DND-41 (cell line): ENCODE measurements around the gene ARL13B.

Source experiments
- ATAC-seq: fragments of 200-7000 bp; cut with Tn5 transposase; 3 replicates; pipeline ENCODE4 v1.9.1; 2021; ENCODE audit warnings: low read depth; ENCODE audit not compliant: insufficient read depth
- DNase-seq: peaks from one replicate; pipeline ENCODE4 v3.0.0-alpha.2; 2020
- H2AFZ ChIP-seq: 2 replicates; pipeline ENCODE4 v1.6.0; 2012; ENCODE audit warnings: low read depth, low read length
- H3K27ac ChIP-seq: 2 replicates; pipeline ENCODE4 v1.5.1; 2012; ENCODE audit warnings: low read length, inconsistent platforms
- H3K27me3 ChIP-seq: fragments of 200-600 bp; sonication (generic); 2 replicates; pipeline ENCODE4 v1.6.0; 2012; ENCODE audit warnings: low read length, mild to moderate bottlenecking, inconsistent platforms; ENCODE audit not compliant: insufficient read depth, poor library complexity
- H3K36me3 ChIP-seq: 2 replicates; pipeline ENCODE4 v1.5.1; 2012; ENCODE audit warnings: low read length, inconsistent platforms; ENCODE audit not compliant: insufficient read depth
- H3K4me1 ChIP-seq: 2 replicates; pipeline ENCODE4 v1.5.1; 2012; ENCODE audit warnings: mild to moderate bottlenecking, low read length; ENCODE audit not compliant: insufficient read depth
- H3K4me2 ChIP-seq: 2 replicates; pipeline ENCODE4 v1.6.0; 2012; ENCODE audit warnings: mild to moderate bottlenecking, moderate library complexity, low read length, inconsistent platforms; ENCODE audit not compliant: insufficient read depth
- H3K4me3 ChIP-seq, 2 experiments: fragments of 200-600 bp in 1 of 2; shearing (Covaris generic) in 1 of 2; 2 replicates each; pipeline ENCODE4 v1.5.1; 2012 to 2016; ENCODE audit warnings: inconsistent platforms in 2 of 2, low read length in 2 of 2, mild to moderate bottlenecking in 2 of 2, low read depth in 1 of 2, moderate library complexity in 1 of 2
- H3K79me2 ChIP-seq: 2 replicates; pipeline ENCODE4 v1.6.0; 2012; ENCODE audit warnings: low read length, inconsistent platforms; ENCODE audit not compliant: insufficient read depth
- H3K9ac ChIP-seq: 2 replicates; pipeline ENCODE4 v1.6.0; 2012; ENCODE audit warnings: low read depth, mild to moderate bottlenecking, inconsistent platforms, low read length, moderate library complexity
- H3K9me3 ChIP-seq: 2 replicates; pipeline ENCODE4 v1.5.1; 2012; ENCODE audit warnings: low read length, moderate library complexity, mild to moderate bottlenecking, inconsistent platforms; ENCODE audit not compliant: insufficient read depth, severe bottlenecking
- H4K20me1 ChIP-seq: 2 replicates; pipeline ENCODE4 v1.6.0; 2012; ENCODE audit warnings: low read length; ENCODE audit not compliant: insufficient read depth
- CTCF ChIP-seq: IDR thresholded peaks from 2 replicates; pipeline ENCODE4 v1.5.1; 2012; ENCODE audit warnings: borderline replicate concordance, low read length, moderate library complexity, mild to moderate bottlenecking; ENCODE audit not compliant: poor library complexity, severe bottlenecking; ENCODE audit errors: extremely low read depth
- EZH2 ChIP-seq: IDR thresholded peaks from 3 replicates; pipeline ENCODE4 v1.6.1; 2012; ENCODE audit warnings: borderline replicate concordance, low read depth, mild to moderate bottlenecking, moderate library complexity, low read length, inconsistent platforms; ENCODE audit not compliant: severe bottlenecking

ARL13B gene

GRCh38 chr3:94049267-94049666, 69.3 kb downstream of the ARL13B start:
- no peak overlapping the region for H3K4me3 ChIP-seq
- H3K4me2 ChIP-seq, result no peak overlapping the region
- H2AFZ ChIP-seq, result no peak overlapping the region
- H4K20me1 ChIP-seq, result no peaks in the 10 kb centered on the region
- no peak overlapping the region for H3K27ac ChIP-seq
- TF ChIP-seq EZH2 (no peak), CTCF (no peak)
- H3K9ac ChIP-seq, result no peak overlapping the region
- no peaks in the 10 kb centered on the region for H3K9me3 ChIP-seq
- H3K36me3 ChIP-seq, result peaks cover 8% of the 10 kb centered on the region
- DNase-seq, result no peak
- ATAC-seq, result no peak
- no peaks in the 10 kb centered on the region for H3K79me2 ChIP-seq
- H3K27me3 ChIP-seq, result no peaks in the 10 kb centered on the region
- no peaks in the 10 kb centered on the region for H3K4me1 ChIP-seq

GRCh38 chr3:94050546-94050945, 70.6 kb downstream of the ARL13B start:
- ATAC-seq, result no peak

GRCh38 chr3:94061297-94061696, 81.3 kb downstream of the ARL13B start:
- H3K9me3 ChIP-seq, result no peaks in the 10 kb centered on the region
- peak overlapping the region in 1 of 2 experiments; percentile 21; a peak in 1 of 4 replicates for H3K4me3 ChIP-seq
- peaks cover 18% of the 10 kb centered on the region for H3K36me3 ChIP-seq
- H3K9ac ChIP-seq, result peak overlapping the region; percentile 23; the same call in 1 of the 2 replicates
- H2AFZ ChIP-seq, result no peak overlapping the region
- ATAC-seq, result no peak
- no peaks in the 10 kb centered on the region for H3K27me3 ChIP-seq
- TF ChIP-seq CTCF (no peak), EZH2 (no peak)
- peak overlapping the region; percentile 55; the same call in 1 of the 2 replicates for H3K4me2 ChIP-seq
- H3K79me2 ChIP-seq, result peaks cover 49% of the 10 kb centered on the region
- peaks cover 40% of the 10 kb centered on the region for H3K4me1 ChIP-seq
- no peak for DNase-seq
- H3K27ac ChIP-seq, result no peak overlapping the region
- no peaks in the 10 kb centered on the region for H4K20me1 ChIP-seq

More at GRCh38 chr3:94050546-94050945, 70.6 kb downstream of the ARL13B start:
- Histone ChIP-seq H3K27ac (no peak overlapping the region), H3K27me3 (no peaks in the 10 kb centered on the region), H3K36me3 (peaks cover 4% of the 10 kb centered on the region; the same call in 1 of the 2 replicates), H3K4me2 (no peak overlapping the region), H3K4me1 (no peaks in the 10 kb centered on the region), H3K79me2 (no peaks in the 10 kb centered on the region), H3K9ac (no peak overlapping the region), H3K9me3 (no peaks in the 10 kb centered on the region), H2AFZ (no peak overlapping the region), H4K20me1 (no peaks in the 10 kb centered on the region), H3K4me3 (no peak overlapping the region)
- DNase-seq, result no peak
- no peak for TF ChIP-seq CTCF
- TF ChIP-seq EZH2, result no peak
